Measurements from ENCODE around the gene GALNT18.

Gene GALNT18

GRCh38 chr11:11486002-11486401 is 135.8 kb downstream of the GALNT18 start:
- TF ChIP-seq CEBPB (IDR thresholded peaks at IDR 0.05) = no peak
- no peak for TF ChIP-seq REST (IDR thresholded peaks at IDR 0.05; ENCODE audit: low read depth)
- TF ChIP-seq FOXM1 (IDR thresholded peaks at IDR 0.05; ENCODE audit: borderline replicate concordance, low read depth) = no peak

- no peak for TF ChIP-seq YY1 (IDR thresholded peaks at IDR 0.05; ENCODE audit: low read depth)
- TF ChIP-seq CREB1 (IDR thresholded peaks at IDR 0.05; ENCODE audit: low read depth) = no peak
- no peak for TF ChIP-seq CEBPB (IDR thresholded peaks at IDR 0.05)
- no peak for TF ChIP-seq EGR1 (IDR thresholded peaks at IDR 0.05)
- TF ChIP-seq ZBTB7A (IDR thresholded peaks at IDR 0.05; ENCODE audit: low read depth) = no peak
- no peak for TF ChIP-seq NFIC (IDR thresholded peaks at IDR 0.05)
- no peak for TF ChIP-seq TAF1 (IDR thresholded peaks at IDR 0.05; ENCODE audit: low read depth)
- TF ChIP-seq TCF12 (IDR thresholded peaks at IDR 0.05; ENCODE audit: low read depth) = no peak
- no peak for TF ChIP-seq USF1 (IDR thresholded peaks at IDR 0.05)
- TF ChIP-seq MAX (IDR thresholded peaks at IDR 0.05) = no peak
- no peak for TF ChIP-seq REST (IDR thresholded peaks at IDR 0.05; ENCODE audit: low read depth)
- no peak for TF ChIP-seq TEAD4 (IDR thresholded peaks at IDR 0.05)
- TF ChIP-seq EP300 (IDR thresholded peaks at IDR 0.05; ENCODE audit: borderline replicate concordance) = no peak
- no peak for TF ChIP-seq FOXM1 (IDR thresholded peaks at IDR 0.05; ENCODE audit: borderline replicate concordance, low read depth)
- TF ChIP-seq RAD21 (IDR thresholded peaks at IDR 0.05; ENCODE audit: low read depth) = no peak
Measured at GRCh38 chr11:11483627-11484026, 138.2 kb downstream of the GALNT18 start.

- TF ChIP-seq YY1 (IDR thresholded peaks at IDR 0.05; ENCODE audit: low read depth) (no peak), FOXM1 (IDR thresholded peaks at IDR 0.05; ENCODE audit: borderline replicate concordance, low read depth) (no peak), RAD21 (IDR thresholded peaks at IDR 0.05; ENCODE audit: low read depth) (no peak), NFIC (IDR thresholded peaks at IDR 0.05) (no peak), USF1 (IDR thresholded peaks at IDR 0.05) (no peak), MAX (IDR thresholded peaks at IDR 0.05) (no peak)
Measured at GRCh38 chr11:11482730-11483129, 139.1 kb downstream of the GALNT18 start.

GRCh38 chr11:11481371-11481770 is 140.4 kb downstream of the GALNT18 start:
- no peak for TF ChIP-seq TEAD4 (IDR thresholded peaks at IDR 0.05)
- TF ChIP-seq YY1 (IDR thresholded peaks at IDR 0.05; ENCODE audit: low read depth) = no peak
- no peak for TF ChIP-seq MAX (IDR thresholded peaks at IDR 0.05)

GRCh38 chr11:11480971-11481370 is 140.8 kb downstream of the GALNT18 start:
- TF ChIP-seq CREB1 (IDR thresholded peaks at IDR 0.05; ENCODE audit: low read depth) (no peak), TCF12 (IDR thresholded peaks at IDR 0.05; ENCODE audit: low read depth) (no peak), CEBPB (IDR thresholded peaks at IDR 0.05) (no peak), NFIC (IDR thresholded peaks at IDR 0.05) (no peak), FOXM1 (IDR thresholded peaks at IDR 0.05; ENCODE audit: borderline replicate concordance, low read depth) (no peak), YY1 (IDR thresholded peaks at IDR 0.05; ENCODE audit: low read depth) (no peak), MAX (IDR thresholded peaks at IDR 0.05) (no peak), EP300 (IDR thresholded peaks at IDR 0.05; ENCODE audit: borderline replicate concordance) (no peak), TEAD4 (IDR thresholded peaks at IDR 0.05) (no peak), TAF1 (IDR thresholded peaks at IDR 0.05; ENCODE audit: low read depth) (no peak), ZBTB7A (IDR thresholded peaks at IDR 0.05; ENCODE audit: low read depth) (no peak), RAD21 (IDR thresholded peaks at IDR 0.05; ENCODE audit: low read depth) (no peak), REST (IDR thresholded peaks at IDR 0.05; ENCODE audit: low read depth) (no peak)

All from Ishikawa (cell line).